Measurements from ENCODE around the gene SPRR2E. TPM values are rescaled to one million over a fixed set of nuclear protein-coding genes. Genes with fewer than 3 reads are reported as not detected.
A peak's percentile ranks its signal among the peaks of the same experiment; 100 is the strongest.
"Not testable (repeated sequence)": the region's sequence is repeated elsewhere in the genome, so short reads cannot be mapped to it uniquely, and the experiment has no call there.

The SPRR2E gene
- total RNA-seq, 3 donors from 2014 or later = not detected

GRCh38 chr1:153127296-153127695, 33.0 kb upstream of the SPRR2E start:
- H3K27ac ChIP-seq = no peak overlapping the region
- H3K4me1 ChIP-seq = no peaks in the 10 kb centered on the region
- peaks cover 0 to 4% of the 10 kb centered on the region in 2 donors for H3K9me3 ChIP-seq
- intact Hi-C loops (cut with DNase I; ENCODE audit: low total_unique reads) = no loop called here
- H3K27me3 ChIP-seq = no peaks in the 10 kb centered on the region
- H3K36me3 ChIP-seq = no peaks in the 10 kb centered on the region
- no peak overlapping the region for H3K4me3 ChIP-seq
- DNase-seq (ENCODE audit: low spot score in 2 of 2) = no peak
- TF ChIP-seq CTCF (IDR thresholded peaks at IDR 0.05) (no peak), POLR2A (IDR thresholded peaks at IDR 0.05) (no peak), POLR2AphosphoS5 (IDR thresholded peaks at IDR 0.05) (no peak)

GRCh38 chr1:153125536-153125935, 31.2 kb upstream of the SPRR2E start:
- Histone ChIP-seq H3K9me3 (peaks cover 0 to 4% of the 10 kb centered on the region in 2 donors), H3K4me3 (no peak overlapping the region), H3K36me3 (no peaks in the 10 kb centered on the region), H3K4me1 (no peaks in the 10 kb centered on the region), H3K27me3 (no peaks in the 10 kb centered on the region), H3K27ac (no peak overlapping the region)
- DNase-seq (ENCODE audit: low spot score in 2 of 2) = no peak
- intact Hi-C loops (cut with DNase I; ENCODE audit: low total_unique reads) = no loop called here
- TF ChIP-seq CTCF (IDR thresholded peaks at IDR 0.05) (no peak), POLR2A (IDR thresholded peaks at IDR 0.05) (no peak), POLR2AphosphoS5 (IDR thresholded peaks at IDR 0.05) (no peak)

GRCh38 chr1:153123793-153124192, 29.5 kb upstream of the SPRR2E start:
- H3K36me3 ChIP-seq; intact Hi-C loops (cut with DNase I; ENCODE audit: low total_unique reads); H3K9me3 ChIP-seq; H3K27ac ChIP-seq; H3K27me3 ChIP-seq; H3K4me1 ChIP-seq; DNase-seq (ENCODE audit: low spot score in 2 of 2); H3K4me3 ChIP-seq: not testable (repeated sequence)

GRCh38 chr1:153122831-153123421, 28.6 kb upstream of the SPRR2E start:
- H3K9me3 ChIP-seq = peaks cover 0 to 4% of the 10 kb centered on the region in 2 donors
- intact Hi-C loops (cut with DNase I; ENCODE audit: low total_unique reads) = no loop called here
- TF ChIP-seq CTCF (IDR thresholded peaks at IDR 0.05) (no peak), POLR2AphosphoS5 (IDR thresholded peaks at IDR 0.05) (no peak), POLR2A (IDR thresholded peaks at IDR 0.05) (no peak)
- peak; percentile 52 to 59 for DNase-seq (ENCODE audit: low spot score in 2 of 2)
- H3K27me3 ChIP-seq = no peaks in the 10 kb centered on the region
- peak overlapping the region; percentile 56 to 62 for H3K27ac ChIP-seq
- no peaks in the 10 kb centered on the region for H3K4me1 ChIP-seq
- no peaks in the 10 kb centered on the region for H3K36me3 ChIP-seq
- no peak overlapping the region for H3K4me3 ChIP-seq

GRCh38 chr1:153120945-153121344, 26.6 kb upstream of the SPRR2E start:
- intact Hi-C loops (cut with DNase I; ENCODE audit: low total_unique reads) = no loop called here
- Histone ChIP-seq H3K27me3 (no peaks in the 10 kb centered on the region), H3K4me1 (no peaks in the 10 kb centered on the region), H3K9me3 (peaks cover 0 to 4% of the 10 kb centered on the region in 2 donors), H3K27ac (no peak overlapping the region), H3K4me3 (no peak overlapping the region), H3K36me3 (no peaks in the 10 kb centered on the region)
- no peak for DNase-seq (ENCODE audit: low spot score in 2 of 2)
- TF ChIP-seq CTCF (IDR thresholded peaks at IDR 0.05) = no peak
- TF ChIP-seq POLR2A (IDR thresholded peaks at IDR 0.05) = no peak
- no peak for TF ChIP-seq POLR2AphosphoS5 (IDR thresholded peaks at IDR 0.05)
